AG04449 (cell line): Measurements from ENCODE around the gene ATP8B4.

Experiments
- CTCF ChIA-PET: fragments of 350-600 bp; formaldehyde crosslinking; extraction: SDS; loops from one replicate; lab custom pipeline; 2021; ENCODE audit warnings: antibody characterized with exemption; lab: Yijun Ruan, JAX
- POLR2A ChIA-PET: fragments of 400-600, 350-600 bp; formaldehyde crosslinking; extraction: SDS; loops from one replicate; lab custom pipeline; 2020; ENCODE audit warnings: antibody characterized with exemption, inconsistent platforms; lab: Yijun Ruan, JAX
- DNase-seq: peaks from one replicate; pipeline ENCODE4 v3.0.0-alpha.2; 2010; ENCODE audit warnings: low read depth, low spot score
- H3K4me3 ChIP-seq: 2 replicates; pipeline ENCODE4 v1.5.1; 2011; ENCODE audit warnings: low read depth, mild to moderate bottlenecking, control low read depth, low read length
- TF ChIP-seq, protein P1 (sequence below): IDR thresholded peaks from one replicate; pipeline ENCODE4 v1.5.1; 2011; ENCODE audit warnings: mild to moderate bottlenecking, moderate library complexity, low read length, control low read depth, inconsistent platforms; ENCODE audit not compliant: insufficient read depth; ENCODE audit errors: missing control alignments

Gene ATP8B4

DNA sequence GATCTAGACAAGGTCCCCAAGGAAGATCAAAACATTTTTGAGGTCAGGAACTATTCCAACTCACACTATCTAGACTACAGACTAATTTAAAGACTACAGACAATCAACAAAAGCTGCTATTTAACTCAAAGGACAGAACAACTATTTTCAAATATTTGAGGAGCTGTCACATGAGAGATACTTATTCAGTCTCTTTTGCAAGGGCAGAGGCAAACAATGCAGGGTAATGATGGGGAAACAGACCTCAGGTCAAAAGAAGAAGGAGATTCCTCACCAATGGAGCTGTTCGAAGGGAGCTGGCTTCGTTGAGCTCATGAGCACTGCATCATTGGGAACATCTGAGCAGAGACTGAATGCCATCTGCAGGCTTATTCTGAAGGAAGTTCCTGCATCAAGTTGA lies 266.3 kb downstream of the ATP8B4 start:
- TF ChIP-seq, protein P1, sequence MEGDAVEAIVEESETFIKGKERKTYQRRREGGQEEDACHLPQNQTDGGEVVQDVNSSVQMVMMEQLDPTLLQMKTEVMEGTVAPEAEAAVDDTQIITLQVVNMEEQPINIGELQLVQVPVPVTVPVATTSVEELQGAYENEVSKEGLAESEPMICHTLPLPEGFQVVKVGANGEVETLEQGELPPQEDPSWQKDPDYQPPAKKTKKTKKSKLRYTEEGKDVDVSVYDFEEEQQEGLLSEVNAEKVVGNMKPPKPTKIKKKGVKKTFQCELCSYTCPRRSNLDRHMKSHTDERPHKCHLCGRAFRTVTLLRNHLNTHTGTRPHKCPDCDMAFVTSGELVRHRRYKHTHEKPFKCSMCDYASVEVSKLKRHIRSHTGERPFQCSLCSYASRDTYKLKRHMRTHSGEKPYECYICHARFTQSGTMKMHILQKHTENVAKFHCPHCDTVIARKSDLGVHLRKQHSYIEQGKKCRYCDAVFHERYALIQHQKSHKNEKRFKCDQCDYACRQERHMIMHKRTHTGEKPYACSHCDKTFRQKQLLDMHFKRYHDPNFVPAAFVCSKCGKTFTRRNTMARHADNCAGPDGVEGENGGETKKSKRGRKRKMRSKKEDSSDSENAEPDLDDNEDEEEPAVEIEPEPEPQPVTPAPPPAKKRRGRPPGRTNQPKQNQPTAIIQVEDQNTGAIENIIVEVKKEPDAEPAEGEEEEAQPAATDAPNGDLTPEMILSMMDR = no peak
- no peak overlapping the region for H3K4me3 ChIP-seq
- DNase-seq = no peak
- POLR2A ChIA-PET = no interaction called here
- CTCF ChIA-PET = interaction anchor here (1.3 kb wide), 1 partner anchor 10 kb away, joined by 3 read pairs; no protein-coding TSS in a partner anchor

DNA sequence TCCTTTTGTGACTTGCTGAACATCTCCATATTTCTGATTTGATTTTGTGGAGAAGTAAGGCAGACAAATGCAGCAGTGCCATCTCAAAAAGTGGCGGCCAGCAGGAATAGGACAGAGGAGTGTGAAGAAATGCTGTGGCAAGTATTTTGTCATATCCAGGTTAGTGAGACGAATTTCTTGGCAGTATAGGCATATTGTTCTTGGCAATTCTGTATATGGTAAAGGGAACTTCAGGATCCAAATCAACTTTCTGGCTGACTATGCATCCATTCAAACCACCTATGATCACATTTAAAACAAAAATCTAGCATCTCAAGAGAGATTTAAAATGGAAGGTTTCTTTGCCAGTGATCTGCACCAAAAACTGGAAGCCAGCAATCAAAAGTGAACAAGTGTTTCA lies 270.2 kb downstream of the ATP8B4 start:
- DNase-seq = no peak
- ChIA-PET CTCF (interaction anchor here (1.0 to 1.1 kb wide), 2 partner anchors 10 to 17 kb away, joined by 3 read pairs; no protein-coding TSS in a partner anchor), POLR2A (no interaction called here)
- H3K4me3 ChIP-seq = no peak overlapping the region
- TF ChIP-seq, protein P1 = no peak

DNA sequence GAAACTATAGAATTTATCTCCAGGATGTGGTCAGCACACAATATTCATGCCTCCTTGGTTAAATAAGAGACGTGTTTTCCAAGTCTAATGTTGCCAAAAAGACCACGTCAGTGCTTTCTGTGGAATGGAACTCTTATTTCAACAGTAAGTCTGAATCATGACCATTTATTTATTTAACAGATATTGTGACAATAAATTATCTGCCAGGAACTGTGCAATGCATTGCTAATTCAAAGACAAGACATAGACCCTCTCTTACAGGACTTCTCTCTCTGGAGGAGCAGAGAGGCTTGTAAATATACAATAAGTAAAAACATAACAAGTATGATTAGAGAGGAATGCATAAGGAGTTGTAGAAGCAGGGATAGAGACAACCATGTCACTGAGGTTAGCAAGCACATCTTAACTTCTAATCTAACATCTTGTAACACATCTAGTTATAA lies 270.7 kb downstream of the ATP8B4 start:
- ChIA-PET CTCF (interaction anchor here (1.0 kb wide), 2 partner anchors 16 to 609 kb away, joined by 3 read pairs; no protein-coding TSS in a partner anchor), POLR2A (no interaction called here)
- peak; percentile 98 for DNase-seq
- H3K4me3 ChIP-seq = no peak overlapping the region
- TF ChIP-seq, protein P1 = no peak

DNA sequence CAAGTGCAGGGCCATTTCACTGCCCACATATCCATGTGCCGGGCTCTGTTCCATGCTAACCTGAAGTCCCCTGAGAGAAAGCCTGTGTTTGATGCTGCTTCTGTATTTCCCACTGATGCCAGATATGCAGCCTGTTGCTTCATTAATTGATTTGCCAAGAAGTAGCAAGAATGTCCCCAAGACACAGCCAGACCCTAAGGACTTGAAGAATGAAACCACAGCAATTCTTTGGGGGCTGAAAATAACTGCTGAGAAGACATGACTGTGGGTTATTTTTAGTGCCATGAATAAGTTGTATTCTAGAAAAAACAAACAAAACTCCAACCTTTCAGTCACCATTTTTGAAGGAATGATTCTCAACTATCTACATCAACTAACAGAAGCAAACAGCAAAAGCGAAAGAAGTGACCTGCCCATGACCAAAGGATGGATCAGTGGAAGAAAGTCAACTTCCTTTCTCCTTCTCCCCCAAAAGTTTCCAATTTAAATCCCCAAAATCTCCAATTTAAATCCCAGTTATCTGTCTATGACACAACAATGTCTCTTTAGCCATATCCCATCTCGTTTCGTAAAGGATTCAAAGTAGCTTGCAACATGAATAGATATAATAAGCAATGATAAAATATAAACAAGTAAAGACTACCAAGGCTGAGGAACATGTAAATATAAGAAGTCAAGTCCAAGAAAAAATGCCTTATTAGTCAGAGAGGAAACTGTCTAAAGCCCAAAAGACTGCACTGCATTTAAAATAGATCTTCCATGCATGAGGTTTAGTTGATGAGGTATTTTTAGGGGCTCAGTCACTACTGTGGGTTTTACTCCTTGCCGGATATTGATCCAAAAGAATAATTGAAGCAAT lies 271.4 kb downstream of the ATP8B4 start:
- H3K4me3 ChIP-seq = no peak overlapping the region; the same call in 1 of the 2 replicates
- TF ChIP-seq, protein P1 = no peak
- no peak for DNase-seq
- POLR2A ChIA-PET = no interaction called here
- CTCF ChIA-PET = interaction anchor here (1.0 to 1.9 kb wide), 3 partner anchors 16 to 608 kb away, joined by 3 to 4 read pairs (median 3); no protein-coding TSS in a partner anchor

DNA sequence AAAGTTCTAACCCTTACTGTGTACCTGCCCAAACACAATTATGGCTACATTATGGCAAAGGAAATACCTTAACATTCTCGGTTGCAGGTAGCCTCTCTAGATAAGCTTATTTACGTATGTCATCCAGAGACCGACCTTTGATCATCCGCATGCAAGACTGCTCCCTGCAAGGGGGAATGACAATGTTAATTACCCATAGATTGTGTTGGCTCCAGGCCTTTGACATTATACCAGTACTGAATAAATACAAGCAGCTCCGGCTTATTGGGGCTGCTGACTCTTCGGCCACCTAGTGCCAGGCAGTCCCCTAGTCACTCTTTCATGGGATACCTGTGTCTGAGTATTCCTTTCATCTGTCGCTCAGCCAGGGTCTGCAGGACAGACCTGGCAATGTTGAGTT lies 274.6 kb downstream of the ATP8B4 start:
- no peak for DNase-seq
- TF ChIP-seq, protein P1 = no peak
- ChIA-PET POLR2A (no interaction called here), CTCF (interaction anchor here (3.1 kb wide), 1 partner anchor 12 kb away, joined by 14 read pairs; no protein-coding TSS in a partner anchor)
- H3K4me3 ChIP-seq = no peak overlapping the region

DNA sequence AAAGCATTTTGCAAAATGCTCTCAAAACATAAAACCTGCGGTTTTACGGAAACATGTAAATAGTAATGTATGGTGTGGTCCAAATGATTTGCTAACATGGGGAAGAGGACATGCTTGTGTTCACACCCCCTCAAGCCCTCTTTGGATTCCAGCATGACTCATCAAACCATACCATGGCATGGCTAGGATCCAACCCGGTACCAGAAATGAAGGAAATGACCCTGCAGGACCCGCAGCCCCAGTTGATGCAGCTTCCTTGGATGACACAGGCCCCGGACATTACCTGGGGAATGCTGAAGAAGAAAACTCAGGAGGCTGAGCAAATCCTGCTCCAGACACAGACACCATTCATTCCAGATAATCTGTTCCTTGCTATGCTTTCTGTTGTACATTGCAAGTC lies 275.3 kb downstream of the ATP8B4 start:
- TF ChIP-seq, protein P1 = no peak
- ChIA-PET POLR2A (no interaction called here), CTCF (interaction anchor here (1.4 kb wide), 1 partner anchor 11 kb away, joined by 4 read pairs; no protein-coding TSS in a partner anchor)
- no peak overlapping the region for H3K4me3 ChIP-seq
- no peak for DNase-seq
